Activated effector memory CD4-positive, alpha-beta T cell treated with Interleukin-2 at 50 U/mL for 16 hours (primary cell): ENCODE results near the gene AIP.

Experiments used
- DNase-seq: peaks from one replicate; pipeline ENCODE4 v3.0.0-alpha.2; 2020

AIP gene

GRCh38 chr11:67538306-67538705 is 55.5 kb downstream of the AIP start:
- DNase-seq = no peak

GRCh38 chr11:67538823-67539505 is 56.1 kb downstream of the AIP start:
- DNase-seq = no peak

GRCh38 chr11:67539550-67539949 is 56.7 kb downstream of the AIP start:
- DNase-seq = no peak
